ENCODE measurements around the gene SQOR. TPM values are rescaled to one million over a fixed set of nuclear protein-coding genes. Genes with fewer than 3 reads are reported as not detected.

SQOR gene

GRCh38 chr15:45731343-45731742, 96.5 kb downstream of the SQOR start:
- H3K9me3 ChIP-seq (ENCODE audit: control insufficient read depth, low read length): no peaks in the 10 kb centered on the region
- H3K4me2 ChIP-seq (ENCODE audit: low read length, poor library complexity, severe bottlenecking): no peak overlapping the region
- no peak overlapping the region for H3K4ac ChIP-seq (ENCODE audit: low read depth in 1 of 2, low read length in 2 of 2)
- H3K27ac ChIP-seq (ENCODE audit: low read length, poor library complexity, severe bottlenecking): no peak overlapping the region
- H3K79me1 ChIP-seq (replicated peaks; ENCODE audit: low read length, poor library complexity, severe bottlenecking): no peaks in the 10 kb centered on the region
- H4K91ac ChIP-seq (ENCODE audit: low read length): no peak overlapping the region
- H2BK120ac ChIP-seq (ENCODE audit: low read depth, low read length): no peak overlapping the region
- no peak overlapping the region for H2BK5ac ChIP-seq (ENCODE audit: low read depth, low read length, poor library complexity, severe bottlenecking)
- H4K8ac ChIP-seq (ENCODE audit: low read length): no peak overlapping the region
- no peak overlapping the region for H2BK15ac ChIP-seq (ENCODE audit: low read depth, poor library complexity, severe bottlenecking)
- no CpG with 5 or more reads among the region's 1 CpG for WGBS
- H3K4me1 ChIP-seq (ENCODE audit: control insufficient read depth, insufficient read depth, low read depth, low read length): peaks cover 7% of the 10 kb centered on the region
- H3K27me3 ChIP-seq (ENCODE audit: control insufficient read depth in 1 of 2, insufficient read depth in 1 of 2, low read length in 2 of 2): peaks cover 0 to 4% of the 10 kb centered on the region in 2 experiments
- H3K36me3 ChIP-seq (ENCODE audit: control insufficient read depth in 1 of 2, insufficient read depth in 2 of 2, low read depth in 1 of 2, low read length in 2 of 2): no peaks in the 10 kb centered on the region
- no peak overlapping the region for H3K18ac ChIP-seq (ENCODE audit: low read depth in 1 of 2, low read length in 2 of 2)
- H2AFZ ChIP-seq (ENCODE audit: low read depth, low read length): no peak overlapping the region
- DNase-seq: no peak
- no peak overlapping the region for H3K23ac ChIP-seq (ENCODE audit: low read length in 2 of 2)
- no peak overlapping the region for H3K4me3 ChIP-seq (ENCODE audit: insufficient read depth in 1 of 2, low read depth in 1 of 2, low read length in 2 of 2)
- no peak overlapping the region for H2BK12ac ChIP-seq (ENCODE audit: low read length in 2 of 2)
- H2AK5ac ChIP-seq (ENCODE audit: low read length, severe bottlenecking): no peak overlapping the region
- H3K9ac ChIP-seq (ENCODE audit: low read length): no peak overlapping the region
- no peak overlapping the region for H3K14ac ChIP-seq (ENCODE audit: low read length in 2 of 2)

- Histone ChIP-seq H3K23ac (ENCODE audit: low read length in 2 of 2) (no peak overlapping the region), H3K27ac (ENCODE audit: low read length, poor library complexity, severe bottlenecking) (no peak overlapping the region), H3K36me3 (ENCODE audit: control insufficient read depth in 1 of 2, insufficient read depth in 2 of 2, low read depth in 1 of 2, low read length in 2 of 2) (no peaks in the 10 kb centered on the region), H2AK5ac (ENCODE audit: low read length, severe bottlenecking) (no peak overlapping the region), H2BK15ac (ENCODE audit: low read depth, poor library complexity, severe bottlenecking) (no peak overlapping the region), H3K14ac (ENCODE audit: low read length in 2 of 2) (peak overlapping the region in 1 of 2 experiments; percentile 47), H4K91ac (ENCODE audit: low read length) (no peak overlapping the region), H2BK5ac (ENCODE audit: low read depth, low read length, poor library complexity, severe bottlenecking) (no peak overlapping the region), H3K79me1 (replicated peaks; ENCODE audit: low read length, poor library complexity, severe bottlenecking) (no peaks in the 10 kb centered on the region), H3K4ac (ENCODE audit: low read depth in 1 of 2, low read length in 2 of 2) (no peak overlapping the region), H3K18ac (ENCODE audit: low read depth in 1 of 2, low read length in 2 of 2) (no peak overlapping the region), H3K4me3 (ENCODE audit: insufficient read depth in 1 of 2, low read depth in 1 of 2, low read length in 2 of 2) (no peak overlapping the region), H4K8ac (ENCODE audit: low read length) (no peak overlapping the region), H3K4me2 (ENCODE audit: low read length, poor library complexity, severe bottlenecking) (no peak overlapping the region), H3K9me3 (ENCODE audit: control insufficient read depth, low read length) (no peaks in the 10 kb centered on the region), H2AFZ (ENCODE audit: low read depth, low read length) (no peak overlapping the region), H2BK120ac (ENCODE audit: low read depth, low read length) (no peak overlapping the region), H3K4me1 (ENCODE audit: control insufficient read depth, insufficient read depth, low read depth, low read length) (peaks cover 7% of the 10 kb centered on the region), H3K27me3 (ENCODE audit: control insufficient read depth in 1 of 2, insufficient read depth in 1 of 2, low read length in 2 of 2) (peaks cover 0 to 4% of the 10 kb centered on the region in 2 experiments), H3K9ac (ENCODE audit: low read length) (no peak overlapping the region), H2BK12ac (ENCODE audit: low read length in 2 of 2) (no peak overlapping the region)
- no peak for DNase-seq
- 83% methylated on average over 2 of the region's 2 CpGs for WGBS
Measured at GRCh38 chr15:45732662-45733061, 97.8 kb downstream of the SQOR start.

- no peak overlapping the region for H2BK15ac ChIP-seq (ENCODE audit: low read depth, poor library complexity, severe bottlenecking)
- H3K18ac ChIP-seq (ENCODE audit: low read depth in 1 of 2, low read length in 2 of 2): no peak overlapping the region
- no peak overlapping the region for H2AK5ac ChIP-seq (ENCODE audit: low read length, severe bottlenecking)
- H2AFZ ChIP-seq (ENCODE audit: low read depth, low read length): no peak overlapping the region
- H3K36me3 ChIP-seq (ENCODE audit: control insufficient read depth in 1 of 2, insufficient read depth in 2 of 2, low read depth in 1 of 2, low read length in 2 of 2): no peaks in the 10 kb centered on the region
- DNase-seq: no peak
- no peak overlapping the region for H2BK12ac ChIP-seq (ENCODE audit: low read length in 2 of 2)
- H3K9ac ChIP-seq (ENCODE audit: low read length): no peak overlapping the region
- no peak overlapping the region for H4K8ac ChIP-seq (ENCODE audit: low read length)
- 87% methylated on average over 4 of the region's 5 CpGs for WGBS
- H3K4me3 ChIP-seq (ENCODE audit: insufficient read depth in 1 of 2, low read depth in 1 of 2, low read length in 2 of 2): no peak overlapping the region
- H3K4me2 ChIP-seq (ENCODE audit: low read length, poor library complexity, severe bottlenecking): no peak overlapping the region
- H4K91ac ChIP-seq (ENCODE audit: low read length): no peak overlapping the region
- no peak overlapping the region for H3K4ac ChIP-seq (ENCODE audit: low read depth in 1 of 2, low read length in 2 of 2)
- H3K27ac ChIP-seq (ENCODE audit: low read length, poor library complexity, severe bottlenecking): no peak overlapping the region
- H3K4me1 ChIP-seq (ENCODE audit: control insufficient read depth, insufficient read depth, low read depth, low read length): peaks cover 4% of the 10 kb centered on the region
- peaks cover under 1 to 4% of the 10 kb centered on the region in 2 experiments for H3K27me3 ChIP-seq (ENCODE audit: control insufficient read depth in 1 of 2, insufficient read depth in 1 of 2, low read length in 2 of 2)
- H2BK5ac ChIP-seq (ENCODE audit: low read depth, low read length, poor library complexity, severe bottlenecking): no peak overlapping the region
- no peaks in the 10 kb centered on the region for H3K9me3 ChIP-seq (ENCODE audit: control insufficient read depth, low read length)
- H2BK120ac ChIP-seq (ENCODE audit: low read depth, low read length): no peak overlapping the region
- no peak overlapping the region for H3K23ac ChIP-seq (ENCODE audit: low read length in 2 of 2)
- H3K79me1 ChIP-seq (replicated peaks; ENCODE audit: low read length, poor library complexity, severe bottlenecking): no peaks in the 10 kb centered on the region
- H3K14ac ChIP-seq (ENCODE audit: low read length in 2 of 2): no peak overlapping the region
Measured at GRCh38 chr15:45734260-45734711, 99.5 kb downstream of the SQOR start.

Small RNAs within 50 kb of the gene (small RNA-seq; reads per million reads assigned to genes)
- gene RF00019 (ENCODE audit: low read depth): not detected
